HFF-Myc (cell line): ENCODE measurements around the gene MTM1.

ENCODE experiments used
- DNase-seq: peaks from one replicate; pipeline ENCODE4 v3.0.0-alpha.2; 2011; ENCODE audit warnings: low read depth; ENCODE audit errors: extremely low read depth
- H3K4me3 ChIP-seq: replicated peaks from 2 replicates; pipeline ENCODE4 v1.5.1; 2011; ENCODE audit warnings: low read depth, mild to moderate bottlenecking, control low read depth, low read length
- TF ChIP-seq, protein P1 (sequence below): IDR thresholded peaks from 2 replicates; pipeline ENCODE4 v1.5.1; 2012; ENCODE audit warnings: mild to moderate bottlenecking, low read depth, low read length, control low read depth; ENCODE audit errors: missing control alignments

MTM1 gene

DNA sequence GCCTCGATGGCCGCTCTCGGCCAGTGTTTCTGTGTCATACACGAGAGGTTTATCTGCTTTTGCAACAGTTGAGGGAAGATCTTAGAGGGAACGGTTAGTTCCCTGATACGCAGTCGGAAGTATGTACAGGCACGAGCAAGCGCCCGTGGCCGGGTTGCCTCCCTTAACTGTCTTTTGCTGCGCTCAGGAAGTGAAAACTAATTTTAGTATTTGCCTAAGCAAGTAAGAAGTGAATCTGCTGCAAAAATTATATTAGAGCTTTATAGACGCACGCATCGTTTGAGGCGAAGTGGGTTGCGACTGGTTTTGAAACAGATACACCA is 695 bp downstream of the MTM1 start:
- TF ChIP-seq, protein P1, sequence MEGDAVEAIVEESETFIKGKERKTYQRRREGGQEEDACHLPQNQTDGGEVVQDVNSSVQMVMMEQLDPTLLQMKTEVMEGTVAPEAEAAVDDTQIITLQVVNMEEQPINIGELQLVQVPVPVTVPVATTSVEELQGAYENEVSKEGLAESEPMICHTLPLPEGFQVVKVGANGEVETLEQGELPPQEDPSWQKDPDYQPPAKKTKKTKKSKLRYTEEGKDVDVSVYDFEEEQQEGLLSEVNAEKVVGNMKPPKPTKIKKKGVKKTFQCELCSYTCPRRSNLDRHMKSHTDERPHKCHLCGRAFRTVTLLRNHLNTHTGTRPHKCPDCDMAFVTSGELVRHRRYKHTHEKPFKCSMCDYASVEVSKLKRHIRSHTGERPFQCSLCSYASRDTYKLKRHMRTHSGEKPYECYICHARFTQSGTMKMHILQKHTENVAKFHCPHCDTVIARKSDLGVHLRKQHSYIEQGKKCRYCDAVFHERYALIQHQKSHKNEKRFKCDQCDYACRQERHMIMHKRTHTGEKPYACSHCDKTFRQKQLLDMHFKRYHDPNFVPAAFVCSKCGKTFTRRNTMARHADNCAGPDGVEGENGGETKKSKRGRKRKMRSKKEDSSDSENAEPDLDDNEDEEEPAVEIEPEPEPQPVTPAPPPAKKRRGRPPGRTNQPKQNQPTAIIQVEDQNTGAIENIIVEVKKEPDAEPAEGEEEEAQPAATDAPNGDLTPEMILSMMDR = no peak
- peak overlapping the region; percentile 58 for H3K4me3 ChIP-seq
- no peak for DNase-seq

DNA sequence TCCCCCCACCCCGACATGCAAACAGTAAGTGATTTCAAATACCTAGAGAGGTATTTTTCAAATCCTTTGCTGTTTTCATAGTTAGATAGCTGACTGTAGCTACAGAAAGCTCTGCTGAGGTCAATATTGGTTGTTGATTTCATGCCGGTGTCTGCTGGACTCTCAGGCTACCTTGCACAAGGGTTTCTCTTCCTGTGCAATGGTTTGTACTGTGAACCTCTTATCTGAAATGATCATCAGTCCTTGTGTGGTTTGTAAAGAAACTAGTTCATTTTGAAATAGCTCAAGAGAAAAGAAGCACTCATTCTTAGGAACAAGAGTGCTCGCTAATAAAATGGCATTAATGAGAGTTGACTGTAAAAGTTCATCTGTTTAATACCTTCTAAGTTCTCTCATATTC is 2.1 kb downstream of the MTM1 start:
- H3K4me3 ChIP-seq = no peak overlapping the region
- TF ChIP-seq, protein P1 = no peak
- DNase-seq = no peak

DNA sequence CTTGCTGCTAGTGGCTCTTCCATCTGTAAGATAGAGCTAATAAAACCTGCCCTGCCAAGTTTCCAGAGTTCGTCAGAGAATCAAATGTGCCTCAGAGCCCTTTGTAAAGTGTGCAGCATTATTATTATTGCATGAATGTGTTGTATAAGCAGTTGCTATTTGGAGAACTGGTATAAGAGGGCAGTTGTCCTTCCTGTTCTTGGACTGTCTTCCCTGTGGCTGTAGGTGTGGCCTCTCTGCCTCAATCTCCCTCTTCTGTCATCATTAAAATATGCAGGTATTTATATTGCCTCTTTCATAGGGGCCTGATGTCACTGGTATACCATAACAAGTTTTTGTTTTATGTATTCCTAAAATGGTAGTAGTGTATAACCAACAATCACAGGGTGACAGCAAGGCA is 3.8 kb downstream of the MTM1 start:
- no peak overlapping the region for H3K4me3 ChIP-seq
- DNase-seq = no peak
- TF ChIP-seq, protein P1 = no peak

DNA sequence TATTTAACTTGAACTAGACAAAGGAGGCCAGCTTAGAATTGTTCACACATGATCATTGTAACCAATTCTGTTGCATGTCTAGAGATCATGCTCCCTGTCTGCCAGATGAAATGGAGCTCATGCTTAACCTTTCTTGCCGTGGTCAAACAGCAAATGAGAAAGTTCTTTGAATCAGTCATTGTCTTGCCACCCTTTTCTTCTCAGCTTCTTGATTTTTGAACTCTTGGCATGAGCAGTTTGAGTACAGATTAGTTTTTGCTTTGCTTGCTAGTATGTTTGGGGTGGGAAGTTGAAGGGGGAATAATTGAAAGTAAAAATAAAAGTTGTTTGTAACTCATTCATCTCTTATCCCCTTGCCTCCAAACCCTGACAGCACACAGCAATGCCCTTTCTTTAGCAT is 4.7 kb downstream of the MTM1 start:
- TF ChIP-seq, protein P1 = no peak
- DNase-seq = no peak
- H3K4me3 ChIP-seq = no peak overlapping the region

DNA sequence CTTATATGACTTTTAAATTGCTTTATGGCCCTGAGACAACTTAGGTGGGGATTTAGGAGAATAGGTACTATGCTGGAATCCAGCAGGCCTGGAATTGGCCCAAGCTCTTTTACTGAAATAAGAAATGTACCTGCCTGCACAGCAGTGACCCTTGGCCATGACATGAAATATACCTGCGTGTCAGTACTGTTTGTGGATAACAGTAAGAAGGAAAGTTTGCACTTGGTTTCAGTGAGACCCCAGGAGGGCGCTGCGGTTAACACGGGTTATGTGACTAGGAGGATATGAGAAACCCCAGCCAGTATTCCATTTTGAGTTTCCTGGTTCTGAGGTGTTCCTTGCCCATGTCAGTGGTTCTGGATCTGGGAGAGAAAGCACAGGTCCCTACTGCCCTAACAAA is 5.3 kb downstream of the MTM1 start:
- TF ChIP-seq, protein P1 = no peak
- DNase-seq = no peak
- H3K4me3 ChIP-seq = no peak overlapping the region

DNA sequence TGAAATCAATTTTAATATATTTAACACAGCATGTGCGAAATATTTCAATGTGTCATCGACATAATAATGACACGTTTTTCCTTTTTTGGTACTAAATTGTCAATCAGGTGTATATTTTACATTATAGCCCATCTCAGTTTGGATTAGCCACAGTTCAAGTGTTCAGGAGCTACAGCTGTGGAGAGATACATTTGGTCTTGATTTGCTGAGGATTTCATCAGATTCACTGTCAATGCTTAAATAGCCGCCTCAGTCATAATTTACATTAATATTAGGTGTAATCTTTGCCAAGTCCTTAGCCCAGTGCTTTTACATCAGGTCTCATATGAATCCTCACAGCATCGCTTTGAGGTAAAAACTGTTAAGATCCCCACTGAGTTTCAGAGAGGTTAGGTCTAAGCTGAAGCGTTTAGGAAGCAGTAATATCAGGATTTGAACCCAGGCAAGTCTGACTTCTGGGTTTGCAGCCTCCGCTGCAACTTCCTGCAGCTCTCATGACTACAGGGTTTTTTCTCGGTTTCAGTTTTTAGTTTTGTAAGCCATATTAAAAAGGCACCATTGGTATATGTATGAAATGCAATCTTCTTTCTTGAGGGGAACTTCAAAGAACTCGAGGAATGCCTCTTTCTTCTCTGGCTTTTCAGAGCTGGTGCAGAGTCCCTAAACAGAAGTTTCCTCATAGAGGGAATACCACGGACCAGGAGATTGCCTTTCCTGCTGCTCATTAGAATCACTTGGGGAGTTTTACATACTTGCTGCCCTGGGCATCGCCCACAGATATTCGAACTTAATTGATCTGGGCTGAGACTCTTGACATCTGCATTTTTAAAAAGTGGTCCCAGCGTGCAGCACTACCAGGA is 6.4 kb downstream of the MTM1 start:
- DNase-seq = no peak
- TF ChIP-seq, protein P1 = no peak
- H3K4me3 ChIP-seq = no peak overlapping the region

DNA sequence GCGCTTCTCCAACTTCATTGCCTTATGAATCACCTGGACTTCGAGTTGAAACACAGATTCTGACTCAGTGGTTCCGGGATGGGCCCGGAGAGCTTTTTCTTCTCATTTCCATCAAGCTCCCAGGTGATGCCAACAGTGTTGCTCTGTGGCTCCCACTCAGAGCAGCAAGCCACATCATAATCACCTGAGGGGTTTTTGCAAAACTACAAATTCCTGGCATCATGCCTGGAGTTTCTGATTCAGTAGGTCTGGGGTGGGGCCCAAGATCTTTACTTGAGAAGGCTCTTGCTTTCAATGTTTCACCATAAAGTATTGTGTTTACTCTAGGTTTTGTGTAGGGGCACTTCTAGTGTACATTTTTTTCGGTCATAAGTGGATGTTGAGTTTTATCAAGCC is 7.0 kb downstream of the MTM1 start:
- TF ChIP-seq, protein P1 = no peak
- DNase-seq = no peak

More for the DNA sequence above, 7.0 kb downstream of the MTM1 start:
- no peak overlapping the region for H3K4me3 ChIP-seq
